NCI-H1694 treated with DMSO at 0.1 percent for 48 hours (cell line): Measurements from ENCODE around the gene FCHSD1.

Source experiments
- DNase-seq: peaks from one replicate; lab custom pipeline; 2025; lab: John Stamatoyannopoulos, UW

The FCHSD1 gene

DNA sequence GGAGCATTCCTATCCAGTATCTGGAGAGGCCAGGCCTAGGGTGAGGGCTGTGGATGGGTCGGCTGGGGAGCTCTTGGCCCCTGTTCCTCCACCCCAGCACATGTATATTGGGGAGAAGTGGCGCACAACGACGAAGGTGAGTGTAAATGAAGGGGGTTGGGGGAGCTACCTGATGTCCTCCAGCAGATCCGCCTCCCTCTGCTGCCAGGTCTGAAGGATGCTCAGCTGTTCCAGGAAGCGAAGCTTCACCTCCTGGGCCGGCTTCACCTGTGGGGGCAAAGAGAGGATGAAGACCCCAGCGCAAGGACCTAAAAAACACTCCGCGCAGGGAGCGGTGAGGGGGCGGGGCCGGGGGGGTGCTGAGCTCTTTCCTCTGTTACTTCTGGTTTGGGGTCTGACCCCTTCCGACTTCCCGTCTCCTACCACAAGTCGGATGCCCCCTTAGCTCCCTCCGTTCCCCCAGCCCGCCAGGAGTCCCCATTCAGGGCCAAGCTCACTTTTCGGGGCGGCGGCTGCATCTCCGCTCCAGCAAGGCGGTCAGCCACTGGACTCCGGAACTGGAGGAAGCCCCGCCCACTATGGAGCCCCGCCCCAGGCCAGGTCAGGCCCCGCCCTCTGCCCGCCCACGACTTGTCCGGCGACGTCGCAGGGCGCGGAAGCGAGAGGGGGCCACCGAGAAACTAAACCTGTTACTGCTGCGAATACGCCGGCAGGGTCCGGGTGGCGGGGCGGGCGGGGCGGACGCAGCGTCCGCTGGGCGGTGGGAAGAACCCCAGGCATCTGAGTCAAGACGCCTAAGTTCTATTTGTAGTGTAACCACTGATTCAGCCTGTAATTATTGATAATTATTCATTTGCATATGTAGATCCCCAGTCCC, at the start of gene FCHSD1:
FCHSD1 (minus strand) TSS at position 568 of the 877 bp plus-strand sequence; CDS start at position 518, 50 bp downstream.
- DNase-seq = no peak

DNA sequence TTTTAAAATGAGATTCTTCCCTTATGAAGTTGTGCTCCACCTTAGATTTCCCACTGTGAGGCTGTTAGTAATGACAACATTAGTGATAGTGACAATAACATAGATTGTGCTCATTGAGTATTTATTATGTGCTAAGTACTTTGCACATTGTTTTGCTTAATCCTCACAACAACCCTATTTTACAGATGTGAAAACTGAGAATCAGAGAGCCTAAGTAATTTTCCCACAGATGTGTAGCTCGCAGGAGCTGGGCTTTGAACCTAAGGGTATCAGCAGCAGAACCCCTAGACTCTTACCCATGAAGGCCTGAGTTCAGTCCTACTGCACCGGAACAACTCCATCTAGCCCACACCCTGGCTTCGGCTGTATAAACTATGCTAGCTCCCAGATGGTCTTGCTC, 46.4 kb upstream of the FCHSD1 start:
- DNase-seq = no peak

DNA sequence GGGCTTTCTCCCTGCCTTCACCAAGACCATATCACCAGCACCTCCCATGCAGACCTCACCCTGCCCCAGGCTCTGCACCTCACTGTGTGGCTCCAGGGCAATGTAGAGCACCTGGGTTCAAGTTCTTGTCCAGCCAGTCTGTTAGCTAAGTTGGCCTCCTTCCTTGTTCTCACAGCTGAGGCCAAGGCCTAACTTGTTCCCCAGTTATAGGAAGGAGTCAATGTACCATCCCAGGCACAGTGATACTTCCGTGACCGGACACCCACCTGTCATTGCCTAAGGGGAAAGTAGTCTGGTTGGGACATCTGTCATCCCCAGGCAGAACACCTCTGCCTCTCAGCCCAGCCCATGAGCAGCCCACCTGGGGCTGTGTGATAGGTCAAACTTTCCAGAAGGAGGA, 45.2 kb upstream of the FCHSD1 start:
- no peak for DNase-seq

DNA sequence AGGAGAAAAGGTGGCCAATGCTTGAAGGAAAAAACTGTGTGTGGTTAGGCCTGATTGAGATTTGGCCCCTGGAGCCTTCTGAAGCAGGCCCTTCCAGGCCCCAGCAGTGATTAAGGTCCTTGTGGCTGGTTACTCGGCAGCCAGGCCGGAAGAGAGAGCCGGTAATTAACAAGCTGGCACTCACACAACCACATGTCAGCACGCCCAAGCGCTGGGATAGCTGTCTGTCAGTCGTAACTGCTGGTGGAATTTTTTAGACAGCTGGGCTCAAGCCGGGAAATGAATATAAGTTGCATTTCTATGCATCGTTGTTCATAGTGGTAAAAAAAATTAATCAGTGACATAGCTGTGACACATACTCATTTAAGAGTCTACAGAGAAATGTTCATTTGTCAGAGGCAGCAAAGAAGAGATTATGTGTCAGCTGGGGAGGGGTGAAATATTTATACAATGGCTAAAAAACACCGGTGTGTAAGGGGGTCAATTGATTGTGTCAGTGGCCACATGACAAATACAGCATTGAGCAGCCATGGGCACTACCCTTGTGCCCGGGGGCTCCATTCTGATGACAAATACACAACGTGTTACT, 44.5 kb upstream of the FCHSD1 start:
- DNase-seq = peak; percentile 38

DNA sequence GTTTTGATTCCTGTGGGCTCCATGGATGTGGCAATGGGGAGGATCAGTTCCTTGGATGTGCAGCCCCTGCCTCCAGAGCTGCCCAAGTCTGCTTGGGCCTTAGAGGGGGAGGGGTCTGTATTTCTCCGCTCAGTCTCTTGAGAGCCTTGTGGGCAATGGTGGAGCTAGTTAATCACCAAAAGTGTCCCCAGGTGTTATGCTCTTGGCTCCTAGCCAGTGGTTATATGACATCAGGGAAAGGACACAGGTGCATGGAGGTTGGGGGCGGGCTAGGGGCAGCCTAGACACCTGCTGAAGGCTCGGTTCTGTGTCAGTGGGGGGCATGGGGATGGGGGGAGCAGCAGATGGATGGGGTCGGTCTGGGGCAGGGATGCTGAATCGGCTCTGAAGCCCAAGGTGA, 43.3 kb upstream of the FCHSD1 start:
- DNase-seq = no peak

DNA sequence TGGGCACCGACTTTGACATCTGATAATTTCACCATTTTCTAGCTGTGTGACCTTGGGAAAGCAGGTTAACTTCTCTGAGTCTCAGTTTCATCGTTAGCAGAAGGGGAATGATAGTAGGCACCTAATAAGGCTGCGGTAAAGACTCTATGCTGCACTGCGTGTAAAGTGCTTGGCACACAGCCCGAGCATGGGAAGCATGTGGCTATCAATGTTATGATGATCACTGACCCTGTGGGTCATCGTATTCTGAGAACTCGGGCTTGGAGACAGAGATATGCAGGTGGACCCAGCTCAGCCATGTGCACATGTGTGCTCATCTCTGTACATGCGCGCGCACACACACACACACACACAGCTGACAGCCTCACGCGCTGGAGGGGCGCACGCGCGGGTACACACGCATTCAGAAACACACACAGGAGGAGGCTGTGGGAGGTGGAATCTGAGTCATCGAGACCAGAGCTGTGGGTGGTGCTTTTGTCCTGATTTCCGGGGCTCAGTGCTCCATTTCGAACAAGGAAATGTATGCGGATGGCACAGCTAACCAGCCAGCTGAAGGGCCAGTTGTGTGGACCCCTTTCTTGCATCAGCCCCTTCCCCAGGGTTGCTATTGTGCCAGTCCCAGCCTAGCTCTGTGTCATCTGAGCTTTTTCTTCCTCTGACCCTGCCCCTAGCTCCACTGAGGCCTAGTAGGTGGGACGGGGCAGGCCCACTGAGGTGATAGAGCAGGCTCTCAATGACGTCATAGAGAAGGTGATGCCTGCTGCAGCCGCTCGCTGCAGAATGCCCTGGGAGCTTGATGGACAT, 41.9 kb upstream of the FCHSD1 start:
- no peak for DNase-seq

DNA sequence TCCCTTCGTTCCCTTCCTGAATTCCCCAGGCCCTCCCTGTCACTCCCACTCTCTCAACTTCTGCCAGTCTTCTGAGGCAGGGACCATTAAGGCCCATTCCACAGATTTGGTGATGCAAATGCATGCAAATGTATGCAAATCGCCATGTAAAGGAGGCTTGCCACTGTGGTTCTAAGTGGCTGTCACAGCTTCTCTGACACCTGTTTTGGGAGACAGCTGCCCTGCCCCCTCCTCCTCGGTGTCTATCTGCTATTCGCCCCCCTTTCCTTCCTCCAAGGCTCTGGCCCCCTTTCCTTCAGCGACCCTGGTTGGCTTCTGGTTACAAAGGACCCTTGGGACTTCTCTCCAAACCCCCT, 41.3 kb upstream of the FCHSD1 start:
- DNase-seq = no peak

DNA sequence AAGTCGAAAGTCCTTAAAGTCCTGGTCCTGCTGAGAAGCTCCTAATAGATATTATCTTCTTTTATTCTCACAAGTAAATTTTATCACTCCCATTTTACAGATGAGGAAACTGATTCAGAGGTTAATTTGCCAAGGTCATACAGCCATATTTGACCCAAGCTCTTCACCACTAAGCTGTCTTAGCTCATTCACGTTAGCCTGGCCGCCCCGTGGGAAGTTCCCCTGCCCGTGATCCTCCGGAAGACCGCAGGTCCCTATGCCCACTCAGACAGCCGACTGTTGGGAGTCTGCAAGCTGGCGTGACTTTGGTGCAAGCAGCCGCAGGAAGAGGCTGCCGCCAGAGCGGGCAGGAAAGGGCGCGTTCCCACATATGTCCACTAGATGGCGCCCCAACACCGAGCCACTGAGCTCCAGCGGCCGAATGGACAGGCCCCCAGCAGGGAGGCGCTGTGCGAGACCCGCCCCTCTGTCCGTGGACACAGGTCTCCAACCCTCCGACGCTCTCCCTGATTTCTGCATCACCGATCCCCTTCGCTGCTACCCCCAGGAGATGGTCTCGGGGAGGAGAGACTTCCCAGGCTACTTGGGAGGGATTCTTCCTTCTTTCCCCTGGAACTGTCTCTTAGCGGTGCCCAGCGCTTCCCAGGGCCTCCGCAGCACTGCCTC, 40.8 kb upstream of the FCHSD1 start:
- DNase-seq = peak; percentile 52

DNA sequence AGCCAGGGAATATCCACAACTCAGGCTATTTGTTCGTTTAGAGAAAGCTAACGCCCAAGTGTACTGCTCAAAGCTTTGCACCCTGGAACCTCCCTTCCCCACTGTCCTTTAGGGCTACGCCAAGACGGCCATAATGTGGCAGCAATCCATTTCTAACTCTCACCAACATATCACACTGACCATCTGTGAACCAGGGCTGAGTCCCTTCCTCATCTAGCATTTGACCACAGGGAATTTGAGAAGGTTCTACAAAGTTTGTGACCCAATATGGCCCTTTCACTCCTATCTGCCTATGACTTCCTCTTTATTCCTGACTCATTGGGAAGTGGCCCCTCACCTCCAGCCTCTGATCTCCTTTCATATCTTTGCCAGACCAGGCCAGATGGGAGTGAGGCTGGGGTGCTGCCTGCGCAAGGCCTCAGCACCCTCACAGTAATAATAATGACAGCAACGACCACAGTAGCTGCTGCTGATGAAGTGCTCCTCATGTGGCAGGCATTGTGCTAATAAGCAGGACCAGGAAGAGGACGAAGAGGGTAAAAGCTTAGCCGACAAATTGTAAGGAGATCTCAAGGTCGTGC, 40.2 kb upstream of the FCHSD1 start:
- DNase-seq = no peak

DNA sequence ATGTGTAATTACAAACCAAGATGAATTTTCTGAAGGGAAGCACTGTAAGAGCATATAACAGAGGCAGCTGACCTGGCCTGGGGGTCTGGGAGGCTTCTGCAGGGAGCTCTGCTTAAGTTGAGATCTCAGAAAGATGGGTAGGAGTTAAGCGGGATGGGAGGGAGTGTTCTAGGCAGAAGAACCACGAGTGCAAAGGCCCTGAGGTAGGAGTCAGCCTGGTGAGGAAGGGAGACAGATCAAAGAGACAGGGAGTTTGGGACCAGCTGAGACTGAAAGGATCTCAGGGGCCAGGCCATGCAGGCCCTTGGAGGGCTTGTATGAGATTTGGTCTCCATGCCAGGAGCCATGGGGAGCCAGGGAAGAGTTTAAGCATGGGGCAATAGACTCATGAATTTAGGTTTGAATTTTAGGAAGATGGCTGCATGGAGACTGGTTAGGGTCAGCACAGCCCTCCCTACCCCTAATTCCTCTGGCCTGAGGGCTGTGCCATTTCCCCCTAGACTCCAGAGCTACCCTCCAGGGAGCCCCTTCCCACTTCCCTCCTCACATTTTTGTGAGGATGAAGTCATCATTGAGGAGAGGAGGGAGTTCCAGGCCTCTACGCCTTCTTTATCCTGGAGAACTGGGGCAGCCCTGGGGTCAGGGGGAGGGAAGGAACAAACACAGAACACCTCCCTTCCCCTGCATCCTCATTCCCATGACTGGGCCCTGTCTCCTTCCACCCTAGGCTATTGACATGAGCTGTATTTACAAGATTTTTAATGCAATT, 35.6 kb upstream of the FCHSD1 start:
- DNase-seq = no peak

DNA sequence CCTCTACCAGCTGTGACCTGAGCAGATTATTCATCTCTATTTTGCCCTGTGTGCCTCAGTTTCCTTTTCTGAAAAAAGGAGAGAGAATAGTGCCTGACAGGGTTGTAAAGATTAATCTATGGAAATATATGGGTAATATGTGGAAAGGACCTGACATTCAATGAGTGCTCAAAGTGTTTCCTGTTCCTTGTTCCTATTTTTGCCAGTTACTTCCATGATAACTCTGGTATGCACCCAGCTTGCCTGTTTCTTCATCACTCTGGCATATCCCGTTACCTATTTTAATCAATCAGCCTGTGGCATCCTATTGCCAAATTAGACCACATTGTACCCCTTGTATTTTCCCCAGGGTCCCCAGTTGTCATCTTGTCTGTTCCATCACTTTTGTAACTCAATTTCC, 34.4 kb upstream of the FCHSD1 start:
- DNase-seq = no peak

DNA sequence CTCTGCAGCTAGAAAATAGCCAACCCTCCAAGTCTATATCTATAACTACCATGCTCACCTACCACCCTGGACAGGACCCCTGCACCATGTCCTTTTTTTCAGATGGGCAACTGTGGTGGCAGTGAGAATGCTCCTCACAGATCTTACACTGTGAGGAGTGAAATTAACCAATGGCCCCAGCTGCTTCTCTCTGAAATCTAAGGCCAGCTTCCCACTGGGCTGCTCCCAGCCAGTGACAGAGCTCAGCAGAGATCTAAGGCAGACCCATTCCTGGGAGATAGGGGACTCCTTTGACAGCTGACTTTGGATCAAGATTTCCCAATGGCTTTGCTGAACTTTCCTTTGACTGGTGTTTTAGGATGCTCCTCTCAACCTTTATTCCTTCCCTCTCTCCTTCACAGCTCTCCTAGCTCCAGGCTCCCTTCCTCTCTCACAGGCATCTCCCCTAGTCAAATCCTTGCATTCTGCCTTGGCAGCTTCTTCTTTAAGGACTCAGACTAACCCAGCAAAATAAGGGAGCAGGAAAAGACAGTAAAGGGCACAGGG, 32.5 kb upstream of the FCHSD1 start:
- no peak for DNase-seq

DNA sequence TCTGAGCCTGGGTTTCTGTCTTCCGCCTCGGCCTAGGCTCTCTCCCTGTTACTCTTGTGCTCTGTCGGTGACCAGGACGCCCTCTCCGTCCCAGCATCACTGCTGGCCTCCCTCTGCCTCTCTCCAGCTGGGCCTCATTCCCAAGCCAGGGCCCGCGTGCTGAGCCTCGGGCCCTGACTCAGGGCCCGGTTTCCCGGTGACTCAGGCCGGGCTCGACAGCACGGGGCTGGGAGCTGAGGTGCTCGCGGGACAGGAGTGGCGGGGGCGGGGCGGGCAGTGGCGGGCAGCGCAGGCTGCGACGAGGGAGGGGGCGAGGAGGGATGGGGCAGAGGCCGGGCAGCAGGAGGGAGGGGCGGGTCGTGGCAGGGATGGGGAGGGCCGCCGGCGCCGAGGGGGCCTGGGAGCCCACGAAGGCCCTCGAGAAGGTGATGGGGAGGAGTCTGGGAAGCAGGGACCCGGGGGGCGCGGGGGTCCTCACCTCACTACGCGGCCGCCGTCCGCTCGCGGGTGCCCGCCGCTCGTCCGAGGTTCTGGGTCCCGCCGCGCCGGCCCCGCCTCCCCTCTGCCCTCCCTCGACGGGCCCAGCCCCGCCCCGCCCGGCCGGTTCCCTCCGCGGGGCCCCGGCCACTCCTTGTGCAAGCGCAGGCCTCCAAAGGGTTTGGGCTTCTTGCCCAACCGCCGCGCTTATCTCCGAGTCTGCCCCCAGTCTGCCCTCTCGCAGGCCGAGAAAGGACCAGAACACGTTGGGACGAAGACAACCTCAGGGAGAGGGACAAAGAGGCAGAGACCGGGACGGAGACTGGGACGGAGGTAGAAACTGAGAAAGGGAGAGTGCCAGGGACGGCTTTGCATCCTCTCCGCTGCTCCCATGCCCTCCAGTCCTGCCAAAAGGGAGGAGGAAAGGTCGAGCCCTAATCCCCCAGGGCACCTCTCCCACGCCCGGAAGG, 30.8 kb upstream of the FCHSD1 start, which contains the start of gene ARAP3:
ARAP3 (minus strand) TSS at position 536 of the 947 bp plus-strand sequence. CDS start 1,744 bp downstream, outside the sequence.
- DNase-seq = no peak

DNA sequence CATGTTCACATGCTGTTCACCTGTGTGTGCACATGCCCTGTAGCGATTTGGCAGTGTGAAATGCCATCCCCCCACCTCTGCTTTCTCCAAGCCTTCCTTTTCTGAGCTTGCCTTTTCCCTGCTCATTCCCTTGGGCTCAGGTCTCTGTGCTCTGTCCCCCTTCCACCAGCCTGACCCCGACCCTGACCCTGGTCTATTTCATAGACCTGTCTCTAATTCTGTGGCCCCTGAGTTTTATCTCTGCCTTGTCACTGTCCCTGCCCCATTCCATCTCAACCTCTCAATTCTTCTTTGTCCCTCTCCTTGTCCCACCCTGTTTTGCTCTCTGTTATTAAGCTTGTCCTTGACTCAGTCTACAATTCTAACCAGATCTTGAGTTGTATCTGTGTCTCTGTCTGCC, 30.1 kb upstream of the FCHSD1 start:
- no peak for DNase-seq

DNA sequence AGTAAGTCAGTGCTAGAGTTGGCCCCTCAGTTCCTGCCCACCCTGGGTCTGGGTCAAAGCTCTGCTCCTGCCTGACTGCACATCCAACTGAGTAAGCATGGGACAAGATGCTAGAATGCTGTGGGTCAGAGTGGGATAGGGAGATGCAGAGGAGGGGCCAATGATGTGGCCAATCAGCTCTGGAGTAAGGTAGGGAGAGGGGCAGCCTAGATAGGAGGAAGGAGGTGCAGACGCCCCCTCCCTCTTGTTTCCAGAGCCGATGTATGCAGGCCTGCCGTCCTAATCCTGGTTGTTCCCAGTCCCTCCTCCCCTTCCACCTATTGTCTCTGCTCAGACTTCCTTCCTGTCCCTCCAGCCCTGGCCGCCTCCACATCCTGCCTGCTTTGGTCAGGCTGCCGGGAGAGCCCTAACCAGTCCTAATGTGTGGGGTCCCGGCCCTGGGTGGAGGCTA, 29.6 kb upstream of the FCHSD1 start:
- DNase-seq = no peak

DNA sequence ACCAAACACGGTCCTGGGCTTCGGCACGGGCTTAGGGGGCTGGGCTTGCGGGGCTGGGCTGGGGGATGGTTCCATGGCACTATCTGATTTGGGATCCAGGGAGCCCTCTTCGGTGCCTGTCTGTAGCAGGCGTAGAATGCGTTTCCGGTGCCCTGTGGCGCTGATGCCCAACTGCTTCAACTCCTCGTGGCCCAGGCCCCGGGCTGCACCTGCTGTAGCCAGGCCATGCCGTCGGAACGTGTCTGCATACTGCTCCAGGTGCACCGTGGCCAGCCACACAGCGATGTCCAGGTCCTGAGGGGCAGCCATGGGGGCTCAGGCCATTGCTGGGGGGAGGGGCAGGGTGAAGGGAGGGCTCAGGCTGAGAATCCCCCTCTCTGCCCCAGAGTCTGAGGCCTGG, 29.0 kb upstream of the FCHSD1 start:
- DNase-seq = no peak

DNA sequence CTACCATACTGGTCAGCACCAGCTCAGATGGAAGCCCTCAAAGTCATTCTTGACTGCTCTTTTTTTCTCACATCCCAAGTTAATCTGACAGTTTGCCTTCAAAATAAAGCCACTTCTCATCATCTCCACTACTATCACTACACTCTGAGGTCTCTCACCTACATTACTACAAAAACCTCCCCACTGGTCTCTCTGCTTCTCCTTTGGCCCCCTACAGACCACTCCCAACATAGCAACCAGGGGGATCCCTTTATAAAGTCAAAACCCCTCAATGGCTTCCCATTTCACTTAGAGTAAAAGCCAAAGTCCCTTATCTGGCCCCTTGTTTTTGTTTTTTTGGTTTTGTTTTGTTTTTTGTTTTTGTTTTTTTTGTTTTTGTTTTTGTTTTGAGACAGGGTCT, 26.2 kb upstream of the FCHSD1 start:
- no peak for DNase-seq

DNA sequence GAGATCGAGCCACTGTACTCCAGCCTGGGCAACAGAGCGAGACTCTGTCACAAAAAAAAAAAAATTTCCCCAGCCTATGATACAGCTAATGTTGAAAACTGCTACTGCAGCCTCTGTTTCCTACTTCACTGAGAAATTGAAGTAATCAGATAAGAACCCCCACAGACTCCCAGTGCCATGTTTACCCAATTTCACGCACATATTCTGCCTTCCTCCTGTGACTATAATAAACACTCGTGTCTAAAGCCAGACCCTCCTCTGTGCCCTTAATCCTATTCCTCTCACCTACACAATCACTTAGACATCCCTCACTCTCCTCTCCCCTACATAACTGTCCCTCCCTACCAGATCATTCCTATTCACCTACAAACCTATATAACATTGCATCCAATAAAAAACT, 24.5 kb upstream of the FCHSD1 start:
- no peak for DNase-seq

DNA sequence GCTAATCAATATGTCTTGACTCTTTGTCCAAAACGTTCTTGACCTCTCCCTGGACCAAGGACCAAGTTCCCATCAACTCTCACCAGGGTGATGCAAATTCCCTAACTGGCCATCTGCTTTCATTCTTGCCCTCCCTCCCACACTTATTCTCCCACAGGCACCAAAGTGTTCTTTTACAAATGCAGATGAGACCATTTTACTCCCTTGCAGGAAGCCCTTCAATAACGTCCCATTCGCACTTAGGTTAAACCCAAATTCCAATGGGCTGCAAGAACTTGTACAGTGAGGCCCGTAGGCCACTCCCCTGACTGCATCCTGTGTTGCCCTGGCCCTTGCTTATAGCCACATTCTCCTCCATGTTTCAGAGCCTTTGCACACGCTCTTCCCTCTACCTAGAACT, 23.5 kb upstream of the FCHSD1 start:
- no peak for DNase-seq
